Thyroid gland (tissue), 4 donors: ENCODE measurements around the gene SLC7A10. TPM values are rescaled to one million over a fixed set of nuclear protein-coding genes. Genes with fewer than 3 reads are reported as not detected.

ENCODE experiments used
- DNase-seq, 2 donors: peaks; one replicate each; pipeline ENCODE4 v3.0.0-alpha.2; 2019
- H3K27ac ChIP-seq, 3 donors: fragments of 200-600 bp; sonication (generic); 1 replicate in 2 of 3; 2 replicates in 1 of 3; pipeline ENCODE4 v1.5.1; 2016 to 2019; ENCODE audit warnings: mild to moderate bottlenecking in 1 of 3, moderate library complexity in 1 of 3
- H3K27me3 ChIP-seq: fragments of 200-600 bp; sonication (generic); one replicate; pipeline ENCODE4 v1.5.1; 2019
- H3K36me3 ChIP-seq, 2 donors: fragments of 200-600 bp; sonication (generic); one replicate each; pipeline ENCODE4 v1.5.1; 2016 to 2019
- H3K4me1 ChIP-seq, 2 donors: fragments of 200-600 bp; sonication (generic); one replicate each; pipeline ENCODE4 v1.5.1; 2017 to 2019
- H3K4me3 ChIP-seq, 3 donors: fragments of 200-600 bp; sonication (generic); replicated peaks in 1 of 3; 1 replicate in 2 of 3; 2 replicates in 1 of 3; pipeline ENCODE4 v1.5.1; 2016; ENCODE audit warnings: mild to moderate bottlenecking in 1 of 3
- H3K9me3 ChIP-seq: fragments of 200-600 bp; sonication (generic); one replicate; pipeline ENCODE4 v1.5.1; 2017
- CTCF ChIP-seq, 6 experiments: fragments of 200-600 bp in 3 of 6; fragments of 450-650 bp in 3 of 6; sonication (generic) in 3 of 6; IDR thresholded peaks; one replicate each; pipeline ENCODE4 v1.5.1; 2016 to 2019; ENCODE audit warnings: antibody characterized with exemption in 6 of 6, mild to moderate bottlenecking in 2 of 6, inconsistent platforms in 1 of 6, moderate library complexity in 1 of 6
- POLR2A ChIP-seq, 2 donors: fragments of 450-650 bp; IDR thresholded peaks; one replicate each; pipeline ENCODE4 v1.6.1; 2017; ENCODE audit warnings: antibody characterized with exemption in 2 of 2, mild to moderate bottlenecking in 2 of 2, moderate library complexity in 1 of 2
- WGBS, 2 donors: methylation state at CpG; one replicate each; pipeline ENCODE4 v1.1.5; 2017; 5-methylcytosine and 5-hydroxymethylcytosine counted together
- intact Hi-C: fragments of 100-400 bp; cut with DNase I; formaldehyde crosslinking; loops from one replicate; pipeline ENCODE4 v1.15.1; 2023
- total RNA-seq, 4 donors: library from RNA; depleted of rRNA; stranded (reverse); fragments of >200 nt; gene quantifications; one replicate each; pipeline ENCODE4 v1.2.3, GENCODE V29; 2016

SLC7A10 gene
- total RNA-seq, 4 donors from 2014 or later: 0.29 to 2.7 (median 0.78) TPM

- WGBS, 2 donors: 67 to 90% methylated on average over 6 of the region's 6 CpGs
- intact Hi-C loops: no loop called here
- Histone ChIP-seq H3K9me3 (no peaks in the 10 kb centered on the region), H3K27ac (no peak overlapping the region), H3K4me1 (peaks cover 0 to 12% of the 10 kb centered on the region in 2 donors), H3K4me3 (no peak overlapping the region), H3K27me3 (peaks cover 22% of the 10 kb centered on the region), H3K36me3 (no peaks in the 10 kb centered on the region)
- DNase-seq: no peak
- TF ChIP-seq CTCF (IDR thresholded peaks at IDR 0.05) (no peak), POLR2A (IDR thresholded peaks at IDR 0.05) (no peak)
Measured at GRCh38 chr19:33221638-33222037, 4.0 kb downstream of the SLC7A10 start.

- peaks cover 13% of the 10 kb centered on the region for H3K27me3 ChIP-seq
- WGBS, 2 donors: 81 to 84% methylated on average over 9 of the region's 9 CpGs
- TF ChIP-seq CTCF (IDR thresholded peaks at IDR 0.05) (no peak), POLR2A (IDR thresholded peaks at IDR 0.05) (no peak)
Measured at GRCh38 chr19:33220735-33221134, 4.9 kb downstream of the SLC7A10 start.

GRCh38 chr19:33220115-33220514 lies 5.5 kb downstream of the SLC7A10 start:
- TF ChIP-seq CTCF (IDR thresholded peaks at IDR 0.05) (no peak), POLR2A (IDR thresholded peaks at IDR 0.05) (no peak)
- H3K36me3 ChIP-seq: no peaks in the 10 kb centered on the region
- no peak overlapping the region for H3K4me3 ChIP-seq
- 89 to 91% methylated on average over 15 to 18 of the region's 18 CpGs for WGBS, 2 donors
- H3K9me3 ChIP-seq: no peaks in the 10 kb centered on the region
- H3K27me3 ChIP-seq: peaks cover 7% of the 10 kb centered on the region
- intact Hi-C loops: no loop called here
- peaks cover 0 to under 1% of the 10 kb centered on the region in 2 donors for H3K4me1 ChIP-seq
- no peak for DNase-seq
- no peak overlapping the region for H3K27ac ChIP-seq

More at GRCh38 chr19:33220735-33221134, 4.9 kb downstream of the SLC7A10 start:
- H3K9me3 ChIP-seq: no peaks in the 10 kb centered on the region
- DNase-seq: no peak
- no peaks in the 10 kb centered on the region for H3K36me3 ChIP-seq
- intact Hi-C loops: no loop called here
- H3K27ac ChIP-seq: no peak overlapping the region
- H3K4me1 ChIP-seq: peaks cover 0 to 6% of the 10 kb centered on the region in 2 donors
- H3K4me3 ChIP-seq: no peak overlapping the region

GRCh38 chr19:33219261-33219815 lies 6.3 kb downstream of the SLC7A10 start:
- no peak overlapping the region for H3K4me3 ChIP-seq
- intact Hi-C loops: no loop called here
- TF ChIP-seq POLR2A (IDR thresholded peaks at IDR 0.05): no peak
- no peak for TF ChIP-seq CTCF (IDR thresholded peaks at IDR 0.05)
- no peaks in the 10 kb centered on the region for H3K9me3 ChIP-seq
- H3K27me3 ChIP-seq: no peaks in the 10 kb centered on the region
- no peaks in the 10 kb centered on the region for H3K4me1 ChIP-seq
- 78 to 84% methylated on average over 9 to 12 of the region's 12 CpGs for WGBS, 2 donors
- no peaks in the 10 kb centered on the region for H3K36me3 ChIP-seq
- DNase-seq: no peak
- H3K27ac ChIP-seq: no peak overlapping the region

- H3K27me3 ChIP-seq: no peaks in the 10 kb centered on the region
- no peak for DNase-seq
- 87 to 94% methylated on average over 3 to 8 of the region's 8 CpGs for WGBS, 2 donors
- H3K4me3 ChIP-seq: no peak overlapping the region
- no peak overlapping the region for H3K27ac ChIP-seq
- intact Hi-C loops: no loop called here
- no peaks in the 10 kb centered on the region for H3K36me3 ChIP-seq
- TF ChIP-seq POLR2A (IDR thresholded peaks at IDR 0.05) (no peak), CTCF (IDR thresholded peaks at IDR 0.05) (no peak)
- no peaks in the 10 kb centered on the region for H3K4me1 ChIP-seq
- H3K9me3 ChIP-seq: no peaks in the 10 kb centered on the region
Measured at GRCh38 chr19:33217881-33218280, 7.8 kb downstream of the SLC7A10 start.
